HTERT RPE-1 (cell line): ENCODE results near the gene SNAP25.

Source experiments
- in situ Hi-C: fragments of 300-500 bp; cut with MboI; formaldehyde crosslinking; loops from 4 replicates; pipeline ENCODE4 v1.14.3; 2020; ENCODE audit warnings: low sequenced_read_pairs

The SNAP25 gene

GRCh38 chr20:10218536-10219451 is at the start of gene SNAP25:
Gene SNAP25 (plus strand): TSS chr20:10218830. CDS start chr20:10275492, 56,662 bp downstream.
- in situ Hi-C loops, result no loop called here

- in situ Hi-C loops, result no loop called here
Observed at GRCh38 chr20:10169752-10170151, 48.9 kb upstream of the SNAP25 start.

GRCh38 chr20:10170261-10170660 is 48.4 kb upstream of the SNAP25 start:
- in situ Hi-C loops, result no loop called here

- in situ Hi-C loops, result no loop called here
Observed at GRCh38 chr20:10171864-10172751, 46.5 kb upstream of the SNAP25 start.

- in situ Hi-C loops, result no loop called here
Observed at GRCh38 chr20:10172998-10173655, 45.5 kb upstream of the SNAP25 start.

GRCh38 chr20:10174400-10174799 is 44.2 kb upstream of the SNAP25 start:
- in situ Hi-C loops, result no loop called here

- in situ Hi-C loops, result no loop called here
Observed at GRCh38 chr20:10177326-10177725, 41.3 kb upstream of the SNAP25 start.

GRCh38 chr20:10178091-10178490 is 40.5 kb upstream of the SNAP25 start:
- in situ Hi-C loops, result no loop called here

- in situ Hi-C loops, result no loop called here
Observed at GRCh38 chr20:10178727-10179313, 39.8 kb upstream of the SNAP25 start.

GRCh38 chr20:10179574-10180298 is 38.9 kb upstream of the SNAP25 start:
- in situ Hi-C loops, result no loop called here

- in situ Hi-C loops, result no loop called here
Observed at GRCh38 chr20:10180651-10181235, 37.9 kb upstream of the SNAP25 start.

GRCh38 chr20:10185741-10186558 is 32.7 kb upstream of the SNAP25 start:
- in situ Hi-C loops, result no loop called here

- in situ Hi-C loops, result no loop called here
Observed at GRCh38 chr20:10190456-10190855, 28.2 kb upstream of the SNAP25 start.

GRCh38 chr20:10192171-10192570 is 26.5 kb upstream of the SNAP25 start:
- in situ Hi-C loops, result no loop called here

GRCh38 chr20:10194166-10194565 is 24.5 kb upstream of the SNAP25 start:
- in situ Hi-C loops, result no loop called here

GRCh38 chr20:10200330-10200729 is 18.3 kb upstream of the SNAP25 start:
- in situ Hi-C loops, result no loop called here

- in situ Hi-C loops, result no loop called here
Observed at GRCh38 chr20:10201321-10201870, 17.2 kb upstream of the SNAP25 start.

GRCh38 chr20:10209091-10209490 is 9.5 kb upstream of the SNAP25 start:
- in situ Hi-C loops, result no loop called here

GRCh38 chr20:10213526-10213925 is 5.1 kb upstream of the SNAP25 start:
- in situ Hi-C loops, result no loop called here
